ENCODE data around the gene GFPT1.
A peak's percentile ranks its signal among the peaks of the same experiment; 100 is the strongest.

Gene GFPT1

GRCh38 chr2:69315160-69315761, 71.8 kb downstream of the GFPT1 start:
- no peak for DNase-seq

- no peak for DNase-seq
These were observed 76.0 kb downstream of the GFPT1 start for GRCh38 chr2:69311024-69311416.

GRCh38 chr2:69310111-69311023, 76.7 kb downstream of the GFPT1 start:
- peak in 1 of 2 experiments; percentile 39 for DNase-seq

GRCh38 chr2:69309351-69310110, 77.5 kb downstream of the GFPT1 start:
- DNase-seq, result peak; percentile 53 to 73

GRCh38 chr2:69308338-69308737, 78.7 kb downstream of the GFPT1 start:
- no peak for DNase-seq

- DNase-seq, result no peak
These were observed 79.4 kb downstream of the GFPT1 start for GRCh38 chr2:69307579-69308064.

GRCh38 chr2:69306822-69307578, 80.0 kb downstream of the GFPT1 start:
- peak; percentile 55 to 60 for DNase-seq

GRCh38 chr2:69306393-69306821, 80.6 kb downstream of the GFPT1 start:
- no peak for DNase-seq

- DNase-seq, result no peak
These were observed 81.2 kb downstream of the GFPT1 start for GRCh38 chr2:69305712-69306392.

GRCh38 chr2:69305166-69305565, 81.9 kb downstream of the GFPT1 start:
- no peak for DNase-seq

GRCh38 chr2:69304656-69305055, 82.4 kb downstream of the GFPT1 start:
- no peak for DNase-seq

- no peak for DNase-seq
These were observed 86.4 kb downstream of the GFPT1 start for GRCh38 chr2:69300650-69301049.

- no peak for DNase-seq
These were observed 87.1 kb downstream of the GFPT1 start for GRCh38 chr2:69299772-69300516.

GRCh38 chr2:69298862-69299261, 88.2 kb downstream of the GFPT1 start:
- no peak for DNase-seq

- no peak for DNase-seq
These were observed 88.8 kb downstream of the GFPT1 start for GRCh38 chr2:69298261-69298660.

GRCh38 chr2:69297216-69297615, 89.8 kb downstream of the GFPT1 start:
- DNase-seq, result no peak

- DNase-seq, result no peak
These were observed 90.6 kb downstream of the GFPT1 start for GRCh38 chr2:69296421-69296820.

- no peak for DNase-seq
These were observed 94.8 kb downstream of the GFPT1 start for GRCh38 chr2:69292256-69292655.

GRCh38 chr2:69291721-69292120, 95.3 kb downstream of the GFPT1 start:
- no peak for DNase-seq

- no peak for DNase-seq
These were observed 95.9 kb downstream of the GFPT1 start for GRCh38 chr2:69291004-69291650.

GRCh38 chr2:69288429-69288828, 98.6 kb downstream of the GFPT1 start:
- no peak for DNase-seq
